ENCODE results near the gene SUMF1. TPM values are rescaled to one million over a fixed set of nuclear protein-coding genes. Genes with fewer than 3 reads are reported as not detected.

The SUMF1 gene
- total RNA-seq, 3 donors from 2014 or later = 29.3 to 38.3 (median 32.1) TPM

DNA sequence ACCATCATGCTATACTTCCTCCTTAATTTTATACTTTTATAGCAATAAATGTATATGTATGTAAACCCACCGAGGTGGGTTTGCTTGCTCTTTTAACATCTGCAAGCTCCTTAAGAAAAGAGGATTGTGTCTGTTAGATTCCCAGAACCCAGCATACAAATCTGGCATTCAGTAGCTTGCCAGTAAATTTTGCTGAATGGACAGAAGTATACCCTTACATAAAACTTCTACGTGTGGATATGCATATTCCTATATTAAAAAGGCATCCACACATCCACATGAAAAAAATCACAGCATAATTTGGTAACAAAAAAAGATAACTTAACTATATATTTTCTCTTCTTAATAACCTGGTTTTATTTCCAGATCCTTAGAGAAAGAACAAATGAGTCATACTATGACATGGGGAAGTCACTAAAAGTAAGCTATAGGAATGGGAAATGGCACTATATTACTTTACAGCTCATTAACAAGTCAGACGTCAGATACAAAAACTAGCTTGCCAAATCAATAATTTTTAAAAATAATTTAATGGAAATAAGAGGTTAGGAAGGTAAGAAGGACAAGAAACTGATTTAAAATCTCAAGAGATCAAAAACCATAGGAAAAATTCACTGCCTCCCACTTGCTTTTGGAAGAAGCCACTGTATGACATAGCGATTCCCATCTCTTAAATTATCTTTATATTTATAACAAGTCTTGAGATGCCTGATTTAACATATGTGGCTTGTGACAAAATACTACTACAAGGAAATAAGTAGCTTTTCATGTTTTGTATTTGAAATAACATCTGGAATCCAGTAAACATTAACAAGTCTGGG, 68.7 kb downstream of the SUMF1 start:
- H3K36me3 ChIP-seq (ENCODE audit: low read depth) = no peaks in the 10 kb centered on the region
- ATAC-seq (no peak), DNase-seq (no peak)
- intact Hi-C loops (cut with DNase I, micrococcal nuclease) = no loop called here
- TF ChIP-seq, protein P1, sequence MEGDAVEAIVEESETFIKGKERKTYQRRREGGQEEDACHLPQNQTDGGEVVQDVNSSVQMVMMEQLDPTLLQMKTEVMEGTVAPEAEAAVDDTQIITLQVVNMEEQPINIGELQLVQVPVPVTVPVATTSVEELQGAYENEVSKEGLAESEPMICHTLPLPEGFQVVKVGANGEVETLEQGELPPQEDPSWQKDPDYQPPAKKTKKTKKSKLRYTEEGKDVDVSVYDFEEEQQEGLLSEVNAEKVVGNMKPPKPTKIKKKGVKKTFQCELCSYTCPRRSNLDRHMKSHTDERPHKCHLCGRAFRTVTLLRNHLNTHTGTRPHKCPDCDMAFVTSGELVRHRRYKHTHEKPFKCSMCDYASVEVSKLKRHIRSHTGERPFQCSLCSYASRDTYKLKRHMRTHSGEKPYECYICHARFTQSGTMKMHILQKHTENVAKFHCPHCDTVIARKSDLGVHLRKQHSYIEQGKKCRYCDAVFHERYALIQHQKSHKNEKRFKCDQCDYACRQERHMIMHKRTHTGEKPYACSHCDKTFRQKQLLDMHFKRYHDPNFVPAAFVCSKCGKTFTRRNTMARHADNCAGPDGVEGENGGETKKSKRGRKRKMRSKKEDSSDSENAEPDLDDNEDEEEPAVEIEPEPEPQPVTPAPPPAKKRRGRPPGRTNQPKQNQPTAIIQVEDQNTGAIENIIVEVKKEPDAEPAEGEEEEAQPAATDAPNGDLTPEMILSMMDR (IDR thresholded peaks at IDR 0.05) = no peak
- H3K4me1 ChIP-seq (ENCODE audit: low read depth) = no peaks in the 10 kb centered on the region
- H3K9me3 ChIP-seq = no peaks in the 10 kb centered on the region
- no peak overlapping the region for H3K4me3 ChIP-seq

- H3K9me3 ChIP-seq = no peaks in the 10 kb centered on the region
- no peak for DNase-seq
- no peak overlapping the region for H3K4me3 ChIP-seq
- intact Hi-C loops (cut with DNase I, micrococcal nuclease) = no loop called here
- ATAC-seq = no peak
- H3K36me3 ChIP-seq (ENCODE audit: low read depth) = no peaks in the 10 kb centered on the region
- no peaks in the 10 kb centered on the region for H3K4me1 ChIP-seq (ENCODE audit: low read depth)
- TF ChIP-seq, protein P1 (IDR thresholded peaks at IDR 0.05) = no peak
These were observed 69.6 kb downstream of the SUMF1 start for GRCh38 chr3:4397466-4397865.

DNA sequence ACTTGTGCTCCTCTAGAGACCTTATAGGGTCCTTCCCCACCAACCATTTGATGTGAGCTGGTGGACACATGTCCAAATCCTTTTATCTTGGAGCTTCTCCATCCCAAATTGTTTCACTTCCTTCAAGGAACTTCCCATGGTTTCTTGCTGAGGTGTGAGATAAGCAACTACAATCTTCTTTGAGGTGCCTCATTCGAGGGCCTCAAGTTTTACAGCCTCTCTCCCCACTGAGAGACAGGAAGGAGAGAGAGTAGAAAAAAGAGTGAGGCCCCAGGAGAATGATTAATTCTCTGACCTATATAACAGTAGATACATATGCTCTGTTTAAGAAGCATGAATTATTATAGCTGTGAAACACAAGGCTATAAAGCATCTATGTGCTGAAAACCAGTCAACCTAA, 70.5 kb downstream of the SUMF1 start:
- DNase-seq (no peak), ATAC-seq (no peak)
- Histone ChIP-seq H3K36me3 (ENCODE audit: low read depth) (no peaks in the 10 kb centered on the region), H3K4me3 (no peak overlapping the region), H3K4me1 (ENCODE audit: low read depth) (no peaks in the 10 kb centered on the region), H3K9me3 (no peaks in the 10 kb centered on the region)
- TF ChIP-seq, protein P1 (IDR thresholded peaks at IDR 0.05) = no peak
- intact Hi-C loops (cut with DNase I, micrococcal nuclease) = no loop called here

- H3K4me1 ChIP-seq (ENCODE audit: low read depth) = no peaks in the 10 kb centered on the region
- TF ChIP-seq, protein P1 (IDR thresholded peaks at IDR 0.05) = no peak
- ATAC-seq (no peak), DNase-seq (no peak)
- H3K9me3 ChIP-seq = no peaks in the 10 kb centered on the region
- intact Hi-C loops (cut with DNase I, micrococcal nuclease) = no loop called here
- H3K36me3 ChIP-seq (ENCODE audit: low read depth) = no peaks in the 10 kb centered on the region
- no peak overlapping the region for H3K4me3 ChIP-seq
These were observed 71.1 kb downstream of the SUMF1 start for GRCh38 chr3:4396006-4396405.

- H3K4me3 ChIP-seq = no peak overlapping the region
- intact Hi-C loops (cut with DNase I, micrococcal nuclease) = no loop called here
- no peak for ATAC-seq
- DNase-seq = no peak
- no peaks in the 10 kb centered on the region for H3K9me3 ChIP-seq
- H3K4me1 ChIP-seq (ENCODE audit: low read depth) = no peaks in the 10 kb centered on the region
- no peaks in the 10 kb centered on the region for H3K36me3 ChIP-seq (ENCODE audit: low read depth)
- TF ChIP-seq, protein P1 (IDR thresholded peaks at IDR 0.05) = no peak
These were observed 71.6 kb downstream of the SUMF1 start for GRCh38 chr3:4395448-4395847.
